ENCODE results near the gene HLCS.

- TF ChIP-seq CTCF (IDR thresholded peaks at IDR 0.05) (no peak), POLR2A (IDR thresholded peaks at IDR 0.05) (no peak)
Measured at GRCh38 chr21:36949171-36950141, 17.0 kb downstream of the HLCS start.

Measured in prostate gland (tissue), 2 donors.